HCT116 (cell line): Measurements from ENCODE around the gene IGSF9. TPM values are rescaled to one million over a fixed set of nuclear protein-coding genes. Genes with fewer than 3 reads are reported as not detected.

Experiments used
- ATAC-seq: fragments of 200-7000 bp; cut with Tn5 transposase; 2 replicates; pipeline ENCODE4 v1.9.1; 2020; ENCODE audit warnings: mild to moderate bottlenecking, moderate library complexity
- BruUV-seq: library from RNA; stranded (reverse); fragments of 400-500 nt; replicated peaks from 2 replicates; lab custom pipeline; 2021; lab: Mats Ljungman, UMichigan
- CTCF ChIA-PET: fragments of 300-600 bp; sonication (Branson Sonifier 250); formaldehyde crosslinking; loops from one replicate; lab custom pipeline; 2021; ENCODE audit warnings: antibody characterized with exemption; lab: Charles Lee
- POLR2A ChIA-PET: fragments of 300-600, 350-600 bp; sonication (Branson Sonifier 250); formaldehyde crosslinking; loops from one replicate; lab custom pipeline; 2021; ENCODE audit warnings: antibody characterized with exemption; lab: Charles Lee
- RAD21 ChIA-PET, 2 experiments: fragments of 300-600 bp; sonication (Branson Sonifier 250); formaldehyde crosslinking; loops; one replicate each; lab custom pipeline; 2023; ENCODE audit warnings: low total read pairs in 2 of 2; ENCODE audit not compliant: uncharacterized antibody in 2 of 2, unreplicated experiment in 2 of 2, low non-redundant PET in 1 of 2; lab: Charles Lee
- DNase-seq: peaks from one replicate; pipeline ENCODE4 v3.0.0-alpha.2; 2010; ENCODE audit warnings: low read depth, low spot score
- H2AFZ ChIP-seq: fragments of 200-600 bp; shearing (Covaris generic), sonication (generic); 2 replicates; pipeline ENCODE4 v1.6.1; 2017; ENCODE audit warnings: low read depth, mixed run types, mixed read lengths, antibody characterized with exemption, low read length; ENCODE audit not compliant: poor library complexity, severe bottlenecking
- H3K27ac ChIP-seq: 2 replicates; pipeline ENCODE4 v1.5.1; 2012; ENCODE audit warnings: low read depth, low read length
- H3K27me3 ChIP-seq: fragments of 200-600 bp; sonication (generic); 2 replicates; pipeline ENCODE4 v1.6.1; 2016; ENCODE audit warnings: mixed run types, low read length, mixed read lengths; ENCODE audit not compliant: insufficient read depth
- H3K36me3 ChIP-seq, 2 experiments: fragments of 200-500 bp in 1 of 2; fragments of 200-600 bp in 1 of 2; sonication (Bioruptor generic) in 1 of 2; sonication (generic) in 1 of 2; 2 replicates each; pipeline versions ENCODE4 v1.5.1 to v1.6.1; 2014 to 2016; ENCODE audit warnings: low read length in 2 of 2, inconsistent platforms in 1 of 2, mixed read lengths in 1 of 2, mixed run types in 1 of 2; ENCODE audit not compliant: insufficient read depth in 2 of 2, control insufficient read depth in 1 of 2
- H3K4me1 ChIP-seq, 2 experiments: fragments of 200-600 bp in 1 of 2; sonication (generic) in 1 of 2; 2 replicates each; pipeline versions ENCODE4 v1.5.1 to v1.6.1; 2012 to 2017; ENCODE audit warnings: low read length in 2 of 2, inconsistent platforms in 1 of 2, mild to moderate bottlenecking in 1 of 2, mixed read lengths in 1 of 2, mixed run types in 1 of 2, moderate library complexity in 1 of 2; ENCODE audit not compliant: insufficient read depth in 2 of 2, control insufficient read depth in 1 of 2
- H3K4me2 ChIP-seq: fragments of 200-600 bp; sonication (generic); 2 replicates; pipeline ENCODE4 v1.6.1; 2017; ENCODE audit warnings: mixed run types, low read length, mixed read lengths
- H3K4me3 ChIP-seq, 2 experiments: fragments of 200-600 bp in 1 of 2; sonication (generic) in 1 of 2; replicated peaks in 1 of 2; 2 replicates each; pipeline ENCODE4 v1.5.1; 2011 to 2016; ENCODE audit warnings: low read length in 2 of 2, control low read depth in 1 of 2, low read depth in 1 of 2, mild to moderate bottlenecking in 1 of 2, mixed read lengths in 1 of 2, mixed run types in 1 of 2
- H3K79me2 ChIP-seq: fragments of 200-600 bp; sonication (generic); 2 replicates; pipeline ENCODE4 v1.6.1; 2017; ENCODE audit warnings: mild to moderate bottlenecking, mixed run types, low read length, moderate library complexity, mixed read lengths; ENCODE audit not compliant: insufficient read depth
- H3K9ac ChIP-seq: fragments of 200-600 bp; sonication (generic); 2 replicates; pipeline ENCODE4 v1.6.1; 2016; ENCODE audit warnings: low read length, mixed read lengths
- H3K9me2 ChIP-seq: fragments of 200-600 bp; sonication (generic), shearing (Covaris generic); 2 replicates; pipeline ENCODE4 v1.6.1; 2017; ENCODE audit warnings: mixed run types, mild to moderate bottlenecking, moderate library complexity; ENCODE audit not compliant: insufficient read depth
- H3K9me3 ChIP-seq, 2 experiments: fragments of 200-500 bp in 1 of 2; fragments of 200-600 bp in 1 of 2; sonication (Bioruptor generic) in 1 of 2; sonication (generic) in 1 of 2; 2 replicates each; pipeline ENCODE4 v1.6.1; 2014 to 2017; ENCODE audit warnings: low read length in 2 of 2, mixed read lengths in 2 of 2, inconsistent platforms in 1 of 2, low read depth in 1 of 2, mild to moderate bottlenecking in 1 of 2, mixed run types in 1 of 2, moderate library complexity in 1 of 2; ENCODE audit not compliant: control insufficient read depth in 1 of 2, insufficient read depth in 1 of 2
- H4K20me1 ChIP-seq: fragments of 200-600 bp; sonication (generic), shearing (Covaris generic); 2 replicates; pipeline ENCODE4 v1.6.1; 2017; ENCODE audit warnings: mixed run types, mild to moderate bottlenecking, moderate library complexity; ENCODE audit not compliant: insufficient read depth
- ATF3 ChIP-seq: IDR thresholded peaks from 2 replicates; pipeline ENCODE4 v1.6.1; 2012
- CBX3 ChIP-seq: IDR thresholded peaks from 2 replicates; pipeline ENCODE4 v1.6.1; 2012; ENCODE audit warnings: low read depth
- CEBPB ChIP-seq: IDR thresholded peaks from 2 replicates; pipeline ENCODE4 v1.6.1; 2012; ENCODE audit warnings: low read depth
- EGR1 ChIP-seq: IDR thresholded peaks from 2 replicates; pipeline ENCODE4 v1.6.1; 2012; ENCODE audit warnings: low read depth
- ELF1 ChIP-seq: IDR thresholded peaks from 2 replicates; pipeline ENCODE4 v1.6.1; 2012; ENCODE audit warnings: low read depth, borderline replicate concordance
- EZH2phosphoT487 ChIP-seq: fragments of 200-600 bp; IDR thresholded peaks from 2 replicates; pipeline ENCODE4 v1.6.1; 2018; ENCODE audit warnings: antibody characterized with exemption, borderline replicate concordance
- FOSL1 ChIP-seq: IDR thresholded peaks from 2 replicates; pipeline ENCODE4 v1.6.1; 2012; ENCODE audit warnings: low read depth
- JUND ChIP-seq: IDR thresholded peaks from 2 replicates; pipeline ENCODE4 v1.6.1; 2012
- POLR2A ChIP-seq: IDR thresholded peaks from 2 replicates; pipeline ENCODE4 v1.7.0; 2011; ENCODE audit warnings: borderline replicate concordance; ENCODE audit not compliant: insufficient read depth, insufficient read length; ENCODE audit errors: extremely low read depth
- RAD21 ChIP-seq: IDR thresholded peaks from 2 replicates; pipeline ENCODE4 v1.6.1; 2012; ENCODE audit warnings: low read depth, mild to moderate bottlenecking
- SIN3A ChIP-seq: IDR thresholded peaks from 2 replicates; pipeline ENCODE4 v1.6.1; 2012; ENCODE audit warnings: low read depth
- SP1 ChIP-seq: IDR thresholded peaks from 2 replicates; pipeline ENCODE4 v1.6.1; 2012; ENCODE audit warnings: low read depth
- SRF ChIP-seq: IDR thresholded peaks from 2 replicates; pipeline ENCODE4 v1.6.1; 2012; ENCODE audit warnings: low read depth
- TCF7L2 ChIP-seq: IDR thresholded peaks from 2 replicates; pipeline ENCODE4 v1.7.0; 2011; ENCODE audit warnings: borderline replicate concordance, inconsistent platforms; ENCODE audit not compliant: insufficient read depth, insufficient read length; ENCODE audit errors: extremely low read depth
- YY1 ChIP-seq: IDR thresholded peaks from 2 replicates; pipeline ENCODE4 v1.6.1; 2011; ENCODE audit warnings: low read length, low read depth, moderate library complexity, mild to moderate bottlenecking; ENCODE audit not compliant: insufficient replicate concordance; ENCODE audit errors: extremely low read depth
- ZFX ChIP-seq: fragments of 450-650 bp; IDR thresholded peaks from 2 replicates; pipeline ENCODE4 v1.6.1; 2017
- ZNF274 ChIP-seq: fragments of 200-500 bp; sonication (Bioruptor generic); IDR thresholded peaks from 2 replicates; pipeline ENCODE4 v1.6.1; 2014; ENCODE audit warnings: mild to moderate bottlenecking, low read depth, low read length, inconsistent platforms
- intact Hi-C: fragments of 100-400 bp; cut with micrococcal nuclease; formaldehyde crosslinking; loops from 2 replicates; pipeline ENCODE4 v1.10.0; 2022
- total RNA-seq: library from RNA; stranded (reverse); gene quantifications from one replicate; pipeline ENCODE4 v1.2.1, GENCODE V29; 2021; ENCODE audit not compliant: unreplicated experiment
- TF ChIP-seq, protein P1 (sequence below): IDR thresholded peaks from 2 replicates; pipeline ENCODE4 v1.6.1; 2012
- TF ChIP-seq, protein P2 (sequence below): IDR thresholded peaks from 2 replicates; pipeline ENCODE4 v1.6.1; 2012; ENCODE audit warnings: low read depth
- TF ChIP-seq, protein P3 (sequence below), 3 experiments: fragments of 200-600 bp in 1 of 3; sonication (generic) in 1 of 3; IDR thresholded peaks in 2 of 3; conservative IDR thresholded peaks in 1 of 3; 2 replicates each; pipeline ENCODE4 v1.5.1; 2012 to 2017; ENCODE audit warnings: low read depth in 2 of 3, low read length in 2 of 3, antibody characterized with exemption in 1 of 3, borderline replicate concordance in 1 of 3, control low read depth in 1 of 3, mild to moderate bottlenecking in 1 of 3, mixed read lengths in 1 of 3, mixed run types in 1 of 3, moderate library complexity in 1 of 3; ENCODE audit not compliant: insufficient read depth in 1 of 3

IGSF9 gene
- total RNA-seq, 1 experiment from 2014 or later: 10.3 TPM

DNA sequence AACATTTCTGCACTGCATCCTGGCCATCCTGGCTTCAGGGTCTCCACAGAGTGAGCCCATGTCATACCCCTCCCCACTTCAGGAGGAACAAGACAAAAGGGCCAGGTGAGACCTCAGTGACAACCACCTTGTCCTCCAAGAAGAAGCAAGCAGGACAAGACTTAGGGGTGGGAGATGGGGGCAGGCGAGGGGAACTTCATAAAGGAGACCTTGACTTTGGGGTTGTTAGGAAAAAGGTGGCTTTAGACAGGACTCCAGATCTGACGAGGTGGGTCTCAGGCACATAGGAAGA is 32.6 kb upstream of the IGSF9 start (continued):
- TF ChIP-seq, protein P1, sequence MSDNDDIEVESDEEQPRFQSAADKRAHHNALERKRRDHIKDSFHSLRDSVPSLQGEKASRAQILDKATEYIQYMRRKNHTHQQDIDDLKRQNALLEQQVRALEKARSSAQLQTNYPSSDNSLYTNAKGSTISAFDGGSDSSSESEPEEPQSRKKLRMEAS: no peak
- no peak for TF ChIP-seq SIN3A
- TF ChIP-seq RAD21: no peak
- TF ChIP-seq EZH2phosphoT487: no peak
- TF ChIP-seq CEBPB: no peak
- no peak for TF ChIP-seq CBX3

DNA sequence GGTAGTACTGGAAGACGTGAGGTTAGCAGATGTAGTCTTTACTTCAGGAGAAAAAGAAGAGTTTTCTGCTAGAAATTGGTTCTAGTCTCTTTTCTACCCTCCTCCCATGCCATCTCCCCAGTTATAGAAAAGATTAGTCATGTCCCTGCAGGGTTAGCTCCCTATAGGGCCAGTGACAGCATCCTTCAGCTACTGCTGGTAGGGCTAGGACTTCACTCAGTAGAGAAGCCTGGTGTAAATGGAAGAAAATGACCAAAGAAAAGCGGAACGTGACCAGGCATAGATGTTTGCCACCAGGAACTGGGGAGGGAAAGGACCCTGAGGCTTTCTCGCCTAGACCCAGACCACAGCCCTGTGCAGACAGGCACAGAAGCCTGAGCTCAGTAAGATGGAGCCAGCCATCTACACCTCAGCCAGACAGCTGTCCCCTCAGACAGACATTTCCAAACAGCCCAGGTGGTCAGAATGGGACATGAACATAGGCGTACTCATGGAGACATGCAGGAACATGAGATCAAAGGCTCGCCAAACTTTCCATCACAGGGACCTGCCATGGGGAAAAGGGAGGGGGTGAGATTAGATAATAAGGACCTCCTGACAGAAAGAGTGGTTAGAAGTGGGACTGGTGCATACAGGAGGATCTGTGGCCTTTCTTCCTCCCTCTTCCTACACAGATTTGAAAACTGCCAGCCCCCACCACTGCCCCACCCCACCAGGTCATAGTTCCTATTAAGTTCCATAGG is 32.1 kb upstream of the IGSF9 start:
- H4K20me1 ChIP-seq: no peaks in the 10 kb centered on the region

More for the DNA sequence above, 32.1 kb upstream of the IGSF9 start:
- Histone ChIP-seq H3K4me2 (no peak overlapping the region), H3K27me3 (peaks cover 47% of the 10 kb centered on the region), H3K9ac (no peak overlapping the region)
- TF ChIP-seq TCF7L2 (no peak), SRF (no peak), ATF3 (no peak), POLR2A (no peak), EGR1 (no peak), JUND (no peak), SIN3A (no peak), YY1 (no peak), ZFX (no peak), ZNF274 (no peak), SP1 (no peak), CBX3 (no peak), FOSL1 (no peak), ELF1 (no peak)
- TF ChIP-seq, protein P1: no peak
- TF ChIP-seq, protein P2, sequence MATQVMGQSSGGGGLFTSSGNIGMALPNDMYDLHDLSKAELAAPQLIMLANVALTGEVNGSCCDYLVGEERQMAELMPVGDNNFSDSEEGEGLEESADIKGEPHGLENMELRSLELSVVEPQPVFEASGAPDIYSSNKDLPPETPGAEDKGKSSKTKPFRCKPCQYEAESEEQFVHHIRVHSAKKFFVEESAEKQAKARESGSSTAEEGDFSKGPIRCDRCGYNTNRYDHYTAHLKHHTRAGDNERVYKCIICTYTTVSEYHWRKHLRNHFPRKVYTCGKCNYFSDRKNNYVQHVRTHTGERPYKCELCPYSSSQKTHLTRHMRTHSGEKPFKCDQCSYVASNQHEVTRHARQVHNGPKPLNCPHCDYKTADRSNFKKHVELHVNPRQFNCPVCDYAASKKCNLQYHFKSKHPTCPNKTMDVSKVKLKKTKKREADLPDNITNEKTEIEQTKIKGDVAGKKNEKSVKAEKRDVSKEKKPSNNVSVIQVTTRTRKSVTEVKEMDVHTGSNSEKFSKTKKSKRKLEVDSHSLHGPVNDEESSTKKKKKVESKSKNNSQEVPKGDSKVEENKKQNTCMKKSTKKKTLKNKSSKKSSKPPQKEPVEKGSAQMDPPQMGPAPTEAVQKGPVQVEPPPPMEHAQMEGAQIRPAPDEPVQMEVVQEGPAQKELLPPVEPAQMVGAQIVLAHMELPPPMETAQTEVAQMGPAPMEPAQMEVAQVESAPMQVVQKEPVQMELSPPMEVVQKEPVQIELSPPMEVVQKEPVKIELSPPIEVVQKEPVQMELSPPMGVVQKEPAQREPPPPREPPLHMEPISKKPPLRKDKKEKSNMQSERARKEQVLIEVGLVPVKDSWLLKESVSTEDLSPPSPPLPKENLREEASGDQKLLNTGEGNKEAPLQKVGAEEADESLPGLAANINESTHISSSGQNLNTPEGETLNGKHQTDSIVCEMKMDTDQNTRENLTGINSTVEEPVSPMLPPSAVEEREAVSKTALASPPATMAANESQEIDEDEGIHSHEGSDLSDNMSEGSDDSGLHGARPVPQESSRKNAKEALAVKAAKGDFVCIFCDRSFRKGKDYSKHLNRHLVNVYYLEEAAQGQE: no peak
- TF ChIP-seq, protein P3, sequence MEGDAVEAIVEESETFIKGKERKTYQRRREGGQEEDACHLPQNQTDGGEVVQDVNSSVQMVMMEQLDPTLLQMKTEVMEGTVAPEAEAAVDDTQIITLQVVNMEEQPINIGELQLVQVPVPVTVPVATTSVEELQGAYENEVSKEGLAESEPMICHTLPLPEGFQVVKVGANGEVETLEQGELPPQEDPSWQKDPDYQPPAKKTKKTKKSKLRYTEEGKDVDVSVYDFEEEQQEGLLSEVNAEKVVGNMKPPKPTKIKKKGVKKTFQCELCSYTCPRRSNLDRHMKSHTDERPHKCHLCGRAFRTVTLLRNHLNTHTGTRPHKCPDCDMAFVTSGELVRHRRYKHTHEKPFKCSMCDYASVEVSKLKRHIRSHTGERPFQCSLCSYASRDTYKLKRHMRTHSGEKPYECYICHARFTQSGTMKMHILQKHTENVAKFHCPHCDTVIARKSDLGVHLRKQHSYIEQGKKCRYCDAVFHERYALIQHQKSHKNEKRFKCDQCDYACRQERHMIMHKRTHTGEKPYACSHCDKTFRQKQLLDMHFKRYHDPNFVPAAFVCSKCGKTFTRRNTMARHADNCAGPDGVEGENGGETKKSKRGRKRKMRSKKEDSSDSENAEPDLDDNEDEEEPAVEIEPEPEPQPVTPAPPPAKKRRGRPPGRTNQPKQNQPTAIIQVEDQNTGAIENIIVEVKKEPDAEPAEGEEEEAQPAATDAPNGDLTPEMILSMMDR (IDR thresholded peaks at IDR 0.05 in 2 of 3, conservative IDR thresholded peaks at IDR 0.05 in 1 of 3; ENCODE audit: borderline replicate concordance in 1 of 3, insufficient read depth in 1 of 3, low read depth in 2 of 3, low read length in 2 of 3): no peak
- TF ChIP-seq, all 23 proteins: peak for 0
- Histone ChIP-seq H3K79me2 (no peaks in the 10 kb centered on the region), H3K4me3 (no peak overlapping the region), H3K27ac (no peak overlapping the region), H2AFZ (no peak overlapping the region), H3K36me3 (no peaks in the 10 kb centered on the region), H3K9me2 (no peaks in the 10 kb centered on the region), H3K9me3 (no peaks in the 10 kb centered on the region), H3K4me1 (no peaks in the 10 kb centered on the region)
- DNase-seq (no peak), ATAC-seq (no peak)
- no TSS peak for BruUV-seq
- intact Hi-C loops: no loop called here
- ChIA-PET CTCF (interaction anchor here (1.5 kb wide), 1 partner anchor 30 kb away, joined by 7 read pairs; no protein-coding TSS in a partner anchor), POLR2A (no interaction called here), RAD21 (no interaction called here)
